HG03354 (cell line): Measurements from ENCODE around the gene BST2.
A peak's percentile ranks its signal among the peaks of the same experiment; 100 is the strongest.

Source experiments
- ATAC-seq: cut with Tn5 transposase; IDR thresholded peaks from one replicate; pipeline ENCODE4 v1.9.1; 2021; ENCODE audit warnings: mild to moderate bottlenecking; ENCODE audit not compliant: unreplicated experiment, poor library complexity, severe bottlenecking

BST2 gene, protein sequence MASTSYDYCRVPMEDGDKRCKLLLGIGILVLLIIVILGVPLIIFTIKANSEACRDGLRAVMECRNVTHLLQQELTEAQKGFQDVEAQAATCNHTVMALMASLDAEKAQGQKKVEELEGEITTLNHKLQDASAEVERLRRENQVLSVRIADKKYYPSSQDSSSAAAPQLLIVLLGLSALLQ

DNA sequence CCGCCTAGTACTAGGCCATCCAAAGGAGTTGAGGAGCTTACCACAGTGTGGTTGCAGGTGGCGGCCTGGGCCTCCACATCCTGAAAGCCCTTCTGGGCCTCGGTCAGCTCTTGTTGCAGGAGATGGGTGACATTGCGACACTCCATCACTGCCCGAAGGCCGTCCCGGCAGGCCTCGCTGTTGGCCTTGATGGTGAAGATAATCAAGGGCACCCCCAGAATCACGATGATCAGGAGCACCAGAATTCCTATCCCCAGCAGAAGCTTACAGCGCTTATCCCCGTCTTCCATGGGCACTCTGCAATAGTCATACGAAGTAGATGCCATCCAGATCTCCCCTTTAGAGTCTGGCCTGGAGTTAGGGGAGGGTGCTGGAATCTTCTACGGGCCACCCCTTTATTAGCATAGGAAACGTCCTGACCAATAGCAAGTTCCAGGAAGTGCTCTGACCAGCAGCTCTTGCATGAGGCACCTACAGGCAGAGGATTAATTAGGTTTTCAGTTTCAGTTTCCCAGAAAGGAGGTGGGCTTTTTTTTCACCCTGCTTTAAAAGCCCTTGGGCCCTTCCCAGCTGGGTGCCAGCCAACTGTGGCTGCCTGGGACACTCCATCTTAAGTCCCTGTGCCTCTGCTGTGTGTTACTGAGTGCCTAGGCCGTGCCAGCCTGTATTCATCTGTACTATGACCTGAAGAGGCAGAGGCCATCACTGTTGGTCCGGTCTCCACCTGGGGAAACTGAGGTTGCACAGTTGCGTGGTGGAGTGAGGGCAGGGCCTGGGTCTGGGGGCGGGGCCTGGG lies at the start of gene BST2:
BST2 (minus strand) TSS at position 381 of the 796 bp plus-strand sequence; CDS start at position 326, 55 bp downstream.
- peak; percentile 80 for ATAC-seq

DNA sequence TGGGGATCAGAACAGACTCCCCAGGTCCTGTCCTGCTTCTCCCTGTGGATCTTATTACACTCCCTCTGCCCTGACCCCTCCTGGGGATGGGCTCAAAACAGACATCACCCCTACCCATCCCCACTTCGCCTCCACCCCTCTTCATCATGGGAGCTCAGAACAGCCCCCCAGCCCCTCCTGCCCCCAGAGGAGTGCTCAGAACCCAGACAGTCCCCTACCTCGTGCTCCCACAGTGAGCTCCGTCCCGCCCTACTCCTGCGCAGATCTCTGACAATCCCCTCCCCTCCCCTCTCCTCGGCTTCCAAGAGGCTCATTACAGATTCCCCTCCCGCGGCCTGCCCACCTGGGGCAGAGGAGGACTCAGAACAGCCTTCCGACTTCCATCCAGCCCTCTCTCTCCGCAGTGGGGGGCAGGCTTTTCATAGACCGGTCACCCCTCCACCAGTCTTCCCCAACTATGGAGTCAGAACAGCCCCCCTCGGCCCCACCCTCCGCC lies 49.2 kb upstream of the BST2 start:
- no peak for ATAC-seq

DNA sequence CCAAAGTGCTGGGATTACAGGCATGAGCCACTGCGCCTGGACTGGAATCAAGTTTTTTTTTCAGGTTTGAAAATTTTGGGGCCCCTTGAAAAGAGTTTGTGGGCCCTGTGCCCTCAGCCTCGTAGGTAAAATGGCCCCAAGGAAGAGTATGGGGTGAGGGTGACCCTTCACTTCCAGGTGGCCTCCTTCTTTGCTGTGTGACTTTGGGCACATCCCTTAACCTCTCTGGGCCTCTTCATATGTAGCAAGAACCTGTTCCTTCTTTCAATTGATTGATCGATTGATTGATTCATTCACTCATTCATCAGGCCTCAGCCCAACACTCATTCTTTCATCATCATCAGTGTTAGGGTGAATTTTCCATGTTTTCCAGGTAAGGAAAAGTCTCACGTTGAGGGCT lies 46.4 kb upstream of the BST2 start:
- no peak for ATAC-seq

DNA sequence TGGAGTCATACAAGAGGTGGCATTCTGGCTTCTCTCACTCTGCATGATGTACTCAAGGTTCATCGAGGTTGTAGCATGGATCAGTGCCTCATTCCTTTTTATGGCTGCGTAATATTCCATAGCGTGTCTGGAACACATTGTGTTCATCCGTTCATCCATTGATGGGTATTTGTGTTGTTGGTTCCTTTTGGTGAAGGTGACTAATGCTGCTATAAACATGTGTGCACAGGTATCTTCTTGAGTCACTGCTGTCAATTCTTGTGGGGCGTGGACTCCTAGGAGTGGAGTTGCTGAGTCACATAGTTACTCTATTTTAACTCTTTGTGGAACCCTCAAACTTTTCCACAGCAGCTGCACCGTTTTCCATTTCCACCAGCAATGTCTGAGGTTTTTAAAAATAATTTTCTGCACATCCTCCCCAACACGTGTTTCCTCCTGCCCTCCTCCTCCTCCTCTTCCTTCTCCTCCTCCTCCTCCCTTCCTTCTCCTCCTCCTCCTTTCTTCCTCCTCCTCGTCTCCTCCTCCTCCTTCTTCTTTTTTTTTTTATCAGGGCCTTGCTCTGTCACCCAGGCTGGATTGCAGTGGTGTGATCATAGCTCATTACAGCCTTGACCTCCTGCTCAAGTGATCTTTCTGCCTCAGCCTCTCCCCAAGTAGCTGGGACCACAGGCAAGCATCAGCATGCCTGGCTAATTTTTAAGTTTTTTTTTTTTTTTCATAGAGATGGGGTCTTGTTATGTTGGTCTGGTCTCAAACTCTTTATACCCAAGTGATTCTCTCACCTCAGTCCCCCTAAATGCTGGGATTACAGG lies 45.0 kb upstream of the BST2 start:
- no peak for ATAC-seq

DNA sequence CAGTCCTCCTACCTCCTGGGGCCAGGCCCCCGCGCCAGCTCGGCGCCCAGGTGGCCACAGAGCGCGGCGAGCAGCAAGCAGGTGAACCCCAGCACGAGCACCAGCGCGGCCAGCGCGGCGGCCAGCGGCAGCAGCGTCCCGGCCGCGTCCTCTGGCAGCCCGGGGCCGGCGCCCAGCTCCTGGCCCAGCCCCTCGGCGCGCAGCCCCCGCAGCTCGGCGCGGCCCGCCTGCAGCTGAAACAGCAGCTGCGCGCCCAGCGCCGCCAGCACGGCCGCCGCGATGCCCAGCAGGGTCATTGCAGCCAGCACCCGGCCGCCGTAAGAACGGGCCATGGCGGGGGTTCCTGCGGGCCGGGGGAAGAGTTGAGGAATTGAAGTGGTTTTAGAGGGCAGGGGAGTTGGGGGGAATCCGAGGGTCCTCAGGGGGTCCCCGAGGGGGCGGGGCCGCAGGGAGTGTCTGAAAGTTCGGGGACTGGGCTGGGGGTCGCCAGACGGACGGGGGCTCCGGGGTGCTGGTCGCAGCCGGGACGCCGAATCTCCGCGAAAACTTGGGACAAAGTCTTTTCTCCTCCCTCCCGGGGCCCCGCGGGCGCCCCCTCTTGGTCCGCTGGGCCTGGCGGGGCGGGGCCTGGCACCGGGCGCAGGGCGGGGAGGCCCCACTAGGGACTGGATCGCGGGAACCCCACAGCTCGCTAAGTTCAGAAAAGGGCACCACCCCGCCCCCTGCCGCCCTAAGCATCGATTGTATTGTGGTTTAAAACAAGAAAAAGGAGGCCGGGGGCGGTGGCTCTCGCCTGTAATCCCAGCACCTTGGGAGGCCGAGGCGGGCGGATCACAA lies 42.9 kb upstream of the BST2 start, which contains the start of gene TMEM221:
TMEM221 (minus strand) TSS at position 538 of the 837 bp plus-strand sequence; CDS start at position 332, 206 bp downstream.
- no peak for ATAC-seq

DNA sequence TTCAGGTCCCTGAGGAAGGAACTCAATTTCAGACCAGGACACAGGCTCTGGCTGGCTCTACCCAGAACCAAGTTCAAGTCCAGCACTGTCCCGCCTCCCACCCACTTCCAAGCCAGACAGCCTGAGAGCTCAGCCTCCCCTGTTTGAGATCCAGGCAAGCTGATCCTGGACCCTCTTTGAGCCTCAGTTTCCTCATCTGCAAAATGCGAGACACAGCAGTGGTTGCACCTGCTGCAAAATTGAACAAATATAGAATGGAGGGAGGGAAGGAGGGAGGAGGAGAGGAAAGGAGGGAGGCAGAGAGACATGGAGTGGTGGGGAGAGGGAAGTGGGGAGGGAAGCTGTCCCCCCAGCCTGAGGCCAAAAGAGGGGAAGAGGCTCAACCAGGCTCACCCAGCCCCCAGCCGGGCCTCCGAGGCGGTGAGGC lies 42.3 kb upstream of the BST2 start:
- no peak for ATAC-seq

DNA sequence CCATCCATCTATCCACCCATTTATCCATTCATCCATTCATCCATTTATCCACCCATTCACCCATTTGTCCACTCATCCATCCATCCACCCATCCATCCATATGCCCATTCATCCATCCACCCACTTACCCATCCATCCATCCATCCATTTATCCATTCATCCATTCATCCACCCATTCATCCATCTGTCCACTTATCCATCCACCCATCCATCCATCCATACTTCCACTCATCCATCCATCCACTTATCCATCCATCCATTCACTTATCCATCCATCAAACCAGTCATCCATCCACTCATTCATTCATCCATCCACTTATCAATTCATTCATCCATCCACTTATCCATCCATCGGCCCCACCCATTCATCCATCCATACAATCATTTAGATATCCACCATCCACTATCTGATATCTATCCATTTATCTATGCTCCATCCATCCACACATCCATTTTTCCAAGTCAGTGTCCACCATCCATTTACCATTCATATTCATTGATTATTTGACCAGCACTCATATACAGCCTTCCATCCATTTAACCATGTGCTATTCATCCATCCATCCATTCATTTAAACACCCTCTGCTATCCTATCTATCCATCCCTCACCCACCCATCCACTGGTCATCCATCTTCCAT lies 40.2 kb upstream of the BST2 start:
- no peak for ATAC-seq

DNA sequence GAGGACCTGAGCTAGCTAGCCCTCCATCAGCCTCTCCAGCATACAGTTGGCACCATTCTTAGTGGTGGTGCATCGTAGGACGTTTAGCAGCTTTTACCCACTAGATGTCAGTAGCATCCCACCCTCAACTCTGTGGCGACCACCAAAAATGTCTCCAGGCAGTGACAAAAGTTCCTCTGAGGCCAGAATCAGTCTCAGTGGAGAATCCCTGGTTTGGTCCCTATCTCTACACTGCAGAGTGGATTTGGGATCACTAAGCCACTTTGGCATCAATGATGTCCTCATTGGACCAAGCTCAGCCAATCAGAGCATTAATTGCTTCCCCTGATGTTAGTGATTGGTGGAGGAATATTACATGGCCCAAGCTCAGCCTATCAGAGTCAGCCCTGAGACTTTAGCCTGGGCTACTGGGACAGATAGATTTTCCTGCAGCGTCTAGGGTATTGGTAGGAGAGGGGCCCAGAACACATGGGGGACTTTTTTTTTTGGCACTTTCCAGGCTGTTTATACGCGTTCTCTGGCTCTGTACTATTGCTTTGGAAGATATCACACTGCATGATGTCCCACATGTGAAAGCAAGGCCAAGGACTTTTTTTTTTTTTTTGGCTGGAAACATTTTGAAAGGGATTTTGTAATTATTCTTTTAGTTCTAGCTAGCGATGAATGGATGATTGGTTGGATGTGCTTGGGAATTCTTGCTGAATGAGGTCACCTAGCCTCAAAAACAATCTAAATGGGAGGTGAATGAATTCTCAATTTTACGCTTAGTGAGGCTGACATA lies 36.0 kb upstream of the BST2 start:
- ATAC-seq: no peak

DNA sequence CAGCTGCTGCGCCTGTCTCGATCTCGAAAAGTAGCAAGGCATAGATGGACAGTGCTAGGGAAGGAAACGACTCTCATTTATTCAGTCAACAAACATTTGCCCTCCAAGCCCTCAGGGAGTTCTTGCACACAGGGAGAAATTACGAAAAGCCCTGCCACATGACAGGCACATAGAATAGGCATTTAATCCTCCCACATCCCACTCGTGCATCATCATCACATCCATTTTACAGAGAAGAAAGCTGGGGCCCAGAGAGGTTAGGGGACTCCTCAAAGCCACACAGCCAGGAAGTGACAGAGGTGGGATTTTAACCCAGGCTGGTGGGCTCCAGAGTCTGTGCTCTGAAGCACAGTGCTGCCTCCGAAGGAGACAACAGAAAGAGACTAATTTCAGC lies 31.4 kb upstream of the BST2 start:
- ATAC-seq: no peak

DNA sequence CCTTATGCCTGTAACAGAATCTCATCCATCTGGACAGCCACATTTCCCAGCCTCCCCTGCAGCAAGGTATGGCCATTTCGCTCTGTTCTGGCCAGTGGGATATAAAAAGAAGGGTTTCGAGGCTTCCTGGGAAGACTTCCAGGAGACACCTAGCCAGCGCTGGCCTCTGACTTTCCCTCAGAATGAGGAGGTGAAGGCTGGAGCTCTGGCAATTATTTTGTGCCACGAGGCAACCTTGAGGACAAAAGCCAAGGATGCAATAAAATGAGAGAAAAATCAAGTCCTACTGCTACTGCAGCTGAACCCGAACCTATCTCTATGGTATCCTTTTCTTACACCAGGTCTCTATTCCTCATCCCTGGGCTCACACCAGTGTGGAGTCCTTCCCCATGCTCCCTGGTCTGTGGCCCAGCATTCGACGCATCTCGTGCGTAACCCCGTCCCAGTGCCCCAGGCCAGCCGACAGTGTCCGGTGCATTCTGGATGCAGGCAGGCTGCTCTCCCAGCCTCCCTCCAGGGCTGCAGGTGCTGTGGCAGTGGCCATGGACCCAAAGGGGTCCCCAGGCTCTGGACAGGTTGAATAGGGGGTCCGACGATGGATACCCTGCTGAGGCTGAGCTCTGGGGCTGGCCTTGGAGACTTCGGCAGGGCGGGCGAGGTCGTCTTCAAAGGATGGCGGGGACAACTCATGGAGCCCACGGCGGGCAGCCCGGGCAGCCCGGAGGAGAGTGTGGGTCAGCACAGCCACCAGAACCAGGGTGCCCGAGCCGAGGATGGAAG lies 30.9 kb upstream of the BST2 start:
- no peak for ATAC-seq

DNA sequence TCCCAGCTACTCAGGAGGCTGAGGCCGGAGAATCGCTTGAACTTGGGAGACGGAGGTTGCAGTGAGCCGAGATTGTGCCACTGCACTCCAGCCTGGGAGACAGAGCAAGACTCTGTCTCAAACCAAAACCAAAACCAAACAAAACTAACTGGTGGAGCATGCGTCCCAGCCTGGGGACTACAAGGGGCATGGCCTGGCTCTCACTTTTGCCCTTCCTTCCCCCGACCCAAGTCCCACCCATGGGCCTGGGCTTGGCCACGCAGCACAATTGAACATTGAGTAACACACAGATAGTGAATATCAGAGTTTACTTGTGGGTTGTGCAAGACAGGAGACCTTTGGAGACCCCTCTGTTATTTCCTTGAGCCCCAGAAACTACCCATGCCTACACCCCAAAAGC lies 29.8 kb upstream of the BST2 start:
- no peak for ATAC-seq

DNA sequence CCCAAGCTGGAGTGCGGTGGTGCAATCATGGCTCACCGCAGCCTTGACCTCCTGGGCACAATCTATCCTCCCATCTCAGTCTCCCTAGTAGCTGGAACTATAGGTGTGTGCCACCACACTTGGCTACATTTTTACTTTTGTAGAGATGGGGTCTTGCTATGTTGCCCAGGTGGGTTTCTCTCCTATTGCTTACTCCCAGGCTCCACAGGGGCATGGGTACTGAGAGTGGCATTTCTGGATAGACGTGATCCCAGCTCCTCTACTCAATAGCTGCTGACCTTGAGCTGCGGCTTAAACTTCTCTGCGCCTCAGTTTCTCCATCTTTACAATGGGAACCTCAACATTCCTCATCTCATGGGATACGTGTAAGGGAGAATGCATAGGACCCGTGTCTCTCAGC lies 26.0 kb upstream of the BST2 start:
- ATAC-seq: no peak

DNA sequence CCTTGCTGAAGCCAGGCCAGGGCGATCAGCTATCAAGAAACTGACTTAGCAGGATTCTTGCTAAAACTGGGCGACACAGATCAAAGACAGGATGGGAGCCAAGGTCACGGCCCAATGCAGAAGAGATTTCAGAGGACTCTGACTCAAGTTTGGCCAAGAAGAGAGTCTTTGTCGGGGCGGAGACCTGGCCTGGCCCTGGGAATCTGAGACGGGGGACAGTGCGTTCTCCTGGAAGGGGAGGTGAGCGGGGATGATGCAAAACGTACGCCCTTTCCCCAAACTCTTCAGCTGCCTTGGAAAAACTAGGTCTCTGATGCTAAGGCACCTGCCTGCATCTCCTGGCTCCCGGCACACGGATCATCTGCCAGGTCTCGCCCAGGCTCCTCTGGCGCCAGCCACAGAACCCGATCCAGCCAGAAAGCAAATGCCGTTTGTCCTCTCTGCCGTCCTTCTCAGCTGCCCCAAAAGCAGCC lies 24.2 kb upstream of the BST2 start:
- no peak for ATAC-seq

DNA sequence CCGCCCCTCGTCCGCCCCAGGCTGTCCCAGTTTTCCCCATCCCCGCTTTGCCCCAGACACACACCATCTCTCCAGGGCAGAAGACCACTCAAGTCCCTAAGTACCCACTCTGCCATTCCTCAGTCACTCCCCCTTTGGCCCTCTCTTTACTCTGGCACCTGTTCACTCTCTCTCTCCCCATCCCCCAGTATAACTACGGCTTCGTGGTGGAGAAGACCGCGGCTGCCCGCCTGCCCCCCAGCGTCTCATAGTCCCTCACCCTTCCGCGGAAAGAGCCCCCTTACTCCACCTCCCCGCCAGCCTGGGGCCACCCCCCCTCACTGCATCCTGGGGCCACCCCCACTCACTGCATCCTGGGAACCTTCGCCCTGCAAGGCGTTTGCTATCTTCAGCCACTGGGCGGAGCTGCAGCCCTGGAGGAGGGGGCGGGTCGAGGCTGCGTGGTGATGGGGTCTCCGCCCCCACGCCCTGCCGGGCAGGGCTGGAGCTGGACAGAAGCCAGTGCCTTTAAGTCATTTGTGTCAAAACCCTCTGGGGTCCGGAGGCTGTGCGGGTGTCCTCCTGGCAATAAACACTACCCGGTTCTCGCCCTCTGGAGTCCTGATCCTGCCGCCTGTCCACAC lies 19.4 kb upstream of the BST2 start:
- no peak for ATAC-seq

DNA sequence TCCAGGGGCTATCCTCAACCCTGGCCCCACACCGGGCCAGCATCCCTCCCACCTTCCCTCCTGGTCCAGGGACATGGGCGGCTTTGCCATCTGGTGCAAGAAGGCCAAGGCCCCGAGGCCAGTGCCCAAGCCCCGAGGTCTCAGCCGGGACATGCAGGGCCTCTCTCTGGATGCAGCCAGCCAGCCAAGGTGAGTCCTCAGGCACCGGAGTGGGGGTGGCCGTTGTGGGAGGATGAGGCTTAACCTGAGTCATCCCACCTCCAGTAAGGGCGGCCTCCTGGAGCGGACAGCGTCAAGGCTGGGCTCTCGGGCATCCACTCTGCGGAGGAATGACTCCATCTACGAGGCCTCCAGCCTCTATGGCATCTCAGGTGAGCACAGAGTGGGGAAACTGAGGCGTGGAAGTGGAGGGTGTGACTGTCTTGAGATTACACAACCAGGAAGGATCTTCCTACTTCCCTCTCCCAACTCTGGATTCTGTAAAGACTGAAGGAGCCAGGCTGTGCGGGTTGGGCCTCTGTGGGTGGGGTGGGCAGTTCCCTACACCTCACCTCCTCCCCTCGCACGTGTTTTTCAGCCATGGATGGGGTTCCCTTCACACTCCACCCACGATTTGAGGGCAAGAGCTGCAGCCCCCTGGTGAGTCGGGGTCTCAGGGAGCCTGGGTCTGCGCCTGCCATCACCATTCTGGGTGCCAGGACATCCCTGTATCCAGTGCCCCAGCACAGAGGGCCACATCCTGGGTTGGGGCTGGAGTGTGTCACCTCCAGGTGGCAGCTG lies 18.2 kb upstream of the BST2 start:
- ATAC-seq: no peak

DNA sequence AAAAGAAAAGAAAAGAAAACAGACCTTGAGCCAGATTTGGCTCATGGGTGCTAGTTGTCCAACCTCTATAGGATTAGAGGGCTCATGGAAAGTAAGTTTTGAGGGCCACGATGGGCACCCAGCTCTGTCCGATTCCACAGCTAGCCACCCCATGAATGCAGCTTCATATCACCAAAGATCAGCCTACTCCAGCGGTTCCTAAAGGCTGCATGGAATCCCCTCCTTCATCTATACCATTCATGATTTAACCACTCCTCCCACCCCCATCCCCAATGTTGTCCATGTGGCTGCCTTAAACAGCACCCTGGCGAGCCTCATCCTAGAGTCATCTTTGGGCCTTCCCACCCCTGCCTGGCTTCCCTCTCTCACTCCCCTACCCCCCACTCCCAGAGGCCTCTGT lies 16.5 kb upstream of the BST2 start:
- ATAC-seq: no peak
